HFF-Myc (cell line): ENCODE data around the gene CDH23.

Experiments
- DNase-seq: peaks from one replicate; pipeline ENCODE4 v3.0.0-alpha.2; 2011; ENCODE audit warnings: low read depth; ENCODE audit errors: extremely low read depth
- H3K4me3 ChIP-seq: replicated peaks from 2 replicates; pipeline ENCODE4 v1.5.1; 2011; ENCODE audit warnings: low read depth, mild to moderate bottlenecking, control low read depth, low read length
- CTCF ChIP-seq: IDR thresholded peaks from 2 replicates; pipeline ENCODE4 v1.5.1; 2012; ENCODE audit warnings: mild to moderate bottlenecking, low read depth, low read length, control low read depth; ENCODE audit errors: missing control alignments

Gene CDH23

GRCh38 chr10:71368176-71368575 is 28.5 kb upstream of the CDH23 start:
- no peak for DNase-seq
- no peak overlapping the region for H3K4me3 ChIP-seq
- no peak for TF ChIP-seq CTCF

- DNase-seq, result no peak
Measured at GRCh38 chr10:71368643-71369042, 28.1 kb upstream of the CDH23 start.

GRCh38 chr10:71369602-71370001 is 27.1 kb upstream of the CDH23 start:
- DNase-seq, result no peak
- no peak for TF ChIP-seq CTCF

More at GRCh38 chr10:71368643-71369042, 28.1 kb upstream of the CDH23 start:
- H3K4me3 ChIP-seq, result no peak overlapping the region
- no peak for TF ChIP-seq CTCF

GRCh38 chr10:71370031-71370430 is 26.7 kb upstream of the CDH23 start:
- TF ChIP-seq CTCF, result no peak
- no peak for DNase-seq
- no peak overlapping the region for H3K4me3 ChIP-seq

More at GRCh38 chr10:71369602-71370001, 27.1 kb upstream of the CDH23 start:
- H3K4me3 ChIP-seq, result no peak overlapping the region

- no peak for DNase-seq
- H3K4me3 ChIP-seq, result no peak overlapping the region
- no peak for TF ChIP-seq CTCF
Measured at GRCh38 chr10:71371750-71372166, 25.0 kb upstream of the CDH23 start.

- no peak overlapping the region for H3K4me3 ChIP-seq
- DNase-seq, result no peak
- TF ChIP-seq CTCF, result no peak
Measured at GRCh38 chr10:71372882-71373495, 23.7 kb upstream of the CDH23 start.
